Measurements from ENCODE around the gene STRIP1.
A peak's percentile ranks its signal among the peaks of the same experiment; 100 is the strongest.

The STRIP1 gene

GRCh38 chr1:110060034-110060661 lies 25.7 kb downstream of the STRIP1 start:
- DNase-seq (ENCODE audit: low spot score): peak; percentile 67
- in situ Hi-C loops (cut with MboI; ENCODE audit: low pct_unique_long_range_greater_than_20kb, low sequenced_read_pairs, unreplicated experiment): no loop called here
- peak; percentile 86 for TF ChIP-seq CTCF (IDR thresholded peaks at IDR 0.05; ENCODE audit: extremely low read depth, insufficient read depth, missing control alignments)

- in situ Hi-C loops (cut with MboI; ENCODE audit: low pct_unique_long_range_greater_than_20kb, low sequenced_read_pairs, unreplicated experiment): no loop called here
- DNase-seq (ENCODE audit: low spot score): no peak
- no peak for TF ChIP-seq CTCF (IDR thresholded peaks at IDR 0.05; ENCODE audit: extremely low read depth, insufficient read depth, missing control alignments)
Observed at GRCh38 chr1:110060662-110061060, 26.2 kb downstream of the STRIP1 start.

- TF ChIP-seq CTCF (IDR thresholded peaks at IDR 0.05; ENCODE audit: extremely low read depth, insufficient read depth, missing control alignments): no peak
- DNase-seq (ENCODE audit: low spot score): no peak
- in situ Hi-C loops (cut with MboI; ENCODE audit: low pct_unique_long_range_greater_than_20kb, low sequenced_read_pairs, unreplicated experiment): no loop called here
Observed at GRCh38 chr1:110061341-110061740, 26.9 kb downstream of the STRIP1 start.

GRCh38 chr1:110062612-110063011 lies 28.2 kb downstream of the STRIP1 start:
- in situ Hi-C loops (cut with MboI; ENCODE audit: low pct_unique_long_range_greater_than_20kb, low sequenced_read_pairs, unreplicated experiment): no loop called here
- no peak for DNase-seq (ENCODE audit: low spot score)
- TF ChIP-seq CTCF (IDR thresholded peaks at IDR 0.05; ENCODE audit: extremely low read depth, insufficient read depth, missing control alignments): no peak

- in situ Hi-C loops (cut with MboI; ENCODE audit: low pct_unique_long_range_greater_than_20kb, low sequenced_read_pairs, unreplicated experiment): no loop called here
- no peak for TF ChIP-seq CTCF (IDR thresholded peaks at IDR 0.05; ENCODE audit: extremely low read depth, insufficient read depth, missing control alignments)
- no peak for DNase-seq (ENCODE audit: low spot score)
Observed at GRCh38 chr1:110063781-110064180, 29.4 kb downstream of the STRIP1 start.

GRCh38 chr1:110064576-110065337 lies 30.3 kb downstream of the STRIP1 start:
- TF ChIP-seq CTCF (IDR thresholded peaks at IDR 0.05; ENCODE audit: extremely low read depth, insufficient read depth, missing control alignments): no peak
- in situ Hi-C loops (cut with MboI; ENCODE audit: low pct_unique_long_range_greater_than_20kb, low sequenced_read_pairs, unreplicated experiment): no loop called here
- DNase-seq (ENCODE audit: low spot score): no peak

Data from GM13977 (cell line).